Kidney epithelial cell (primary cell): ENCODE results near the gene ROCK2. TPM values are rescaled to one million over a fixed set of nuclear protein-coding genes. Genes with fewer than 3 reads are reported as not detected.

Experiments used
- DNase-seq: peaks from one replicate; pipeline ENCODE4 v3.0.0-alpha.2; 2010; ENCODE audit warnings: low read depth
- H3K27me3 ChIP-seq: 2 replicates; pipeline ENCODE4 v1.6.0; 2011; ENCODE audit warnings: low read length; ENCODE audit not compliant: control insufficient read depth, insufficient read depth
- H3K36me3 ChIP-seq: 2 replicates; pipeline ENCODE4 v1.5.1; 2011; ENCODE audit warnings: low read length; ENCODE audit not compliant: control insufficient read depth, insufficient read depth
- H3K4me3 ChIP-seq: 2 replicates; pipeline ENCODE4 v1.5.1; 2011; ENCODE audit warnings: low read depth, mild to moderate bottlenecking, control low read depth, low read length
- total RNA-seq: library from RNA; depleted of rRNA; stranded (reverse); fragments of >200 nt; gene quantifications from 2 replicates; pipeline ENCODE4 v1.2.3, GENCODE V29; 2015
- TF ChIP-seq, protein P1 (sequence below): IDR thresholded peaks from 2 replicates; pipeline ENCODE4 v1.5.1; 2011; ENCODE audit warnings: mild to moderate bottlenecking, moderate library complexity, low read length, control low read depth, inconsistent platforms; ENCODE audit not compliant: insufficient read depth, poor library complexity, severe bottlenecking

ROCK2 gene
- total RNA-seq, 1 donor from 2014 or later = 26.4 TPM

DNA sequence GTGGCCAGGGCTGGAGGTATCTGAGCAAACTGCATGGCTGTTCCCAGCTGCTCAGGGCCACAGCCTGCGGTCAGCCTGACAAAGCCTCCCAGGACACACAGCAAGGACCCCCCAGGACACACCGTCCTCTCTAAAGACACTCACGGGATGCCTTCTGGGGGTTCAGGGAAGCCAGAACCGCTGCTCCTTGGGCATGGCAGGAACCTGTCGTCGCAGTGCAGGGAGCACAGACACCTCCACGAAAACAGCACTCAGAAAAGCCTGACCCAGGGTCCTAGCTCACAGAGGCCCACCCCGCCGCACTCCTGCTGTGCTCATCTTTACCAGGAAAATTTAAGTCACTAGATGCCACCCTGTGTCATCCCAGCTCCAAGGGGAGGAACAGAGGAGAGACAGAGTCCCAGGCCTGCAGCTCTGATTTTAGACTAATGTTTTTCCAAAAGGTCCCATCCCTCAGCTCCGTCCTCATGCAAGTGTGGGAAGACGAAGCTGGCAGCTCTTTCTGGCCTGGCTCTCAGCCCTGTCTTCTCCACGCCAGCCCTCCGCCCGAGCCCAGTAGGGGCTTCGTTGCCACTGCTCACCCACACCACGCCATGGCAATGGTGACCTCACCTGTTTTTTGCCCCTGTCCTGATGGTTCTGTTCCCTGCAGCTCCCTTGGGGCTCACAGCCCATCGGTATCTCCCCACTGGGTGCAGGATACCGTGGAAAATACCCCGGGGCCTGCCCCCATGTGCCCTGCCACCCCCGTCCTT, 213.1 kb downstream of the ROCK2 start:
- DNase-seq = no peak
- no peak overlapping the region for H3K4me3 ChIP-seq
- H3K36me3 ChIP-seq = no peaks in the 10 kb centered on the region
- TF ChIP-seq, protein P1, sequence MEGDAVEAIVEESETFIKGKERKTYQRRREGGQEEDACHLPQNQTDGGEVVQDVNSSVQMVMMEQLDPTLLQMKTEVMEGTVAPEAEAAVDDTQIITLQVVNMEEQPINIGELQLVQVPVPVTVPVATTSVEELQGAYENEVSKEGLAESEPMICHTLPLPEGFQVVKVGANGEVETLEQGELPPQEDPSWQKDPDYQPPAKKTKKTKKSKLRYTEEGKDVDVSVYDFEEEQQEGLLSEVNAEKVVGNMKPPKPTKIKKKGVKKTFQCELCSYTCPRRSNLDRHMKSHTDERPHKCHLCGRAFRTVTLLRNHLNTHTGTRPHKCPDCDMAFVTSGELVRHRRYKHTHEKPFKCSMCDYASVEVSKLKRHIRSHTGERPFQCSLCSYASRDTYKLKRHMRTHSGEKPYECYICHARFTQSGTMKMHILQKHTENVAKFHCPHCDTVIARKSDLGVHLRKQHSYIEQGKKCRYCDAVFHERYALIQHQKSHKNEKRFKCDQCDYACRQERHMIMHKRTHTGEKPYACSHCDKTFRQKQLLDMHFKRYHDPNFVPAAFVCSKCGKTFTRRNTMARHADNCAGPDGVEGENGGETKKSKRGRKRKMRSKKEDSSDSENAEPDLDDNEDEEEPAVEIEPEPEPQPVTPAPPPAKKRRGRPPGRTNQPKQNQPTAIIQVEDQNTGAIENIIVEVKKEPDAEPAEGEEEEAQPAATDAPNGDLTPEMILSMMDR = peak; percentile 1
- H3K27me3 ChIP-seq = peaks cover 11% of the 10 kb centered on the region

Other genes with a start within 250 kb of the ROCK2 start
- 14.2 and 18.6 TPM in 2 replicates for gene SLC66A3, start 189.2 kb downstream of the ROCK2 start, total RNA-seq
- gene E2F6, start 121.5 kb upstream of the ROCK2 start, total RNA-seq = 15.0 and 16.1 TPM in 2 replicates
- 2.8 and 4.8 TPM in 2 replicates for gene GREB1, start 189.4 kb upstream of the ROCK2 start, total RNA-seq